Gastrocnemius medialis (tissue), 4 donors: ENCODE results near the gene DNAH17. TPM values are rescaled to one million over a fixed set of nuclear protein-coding genes. Genes with fewer than 3 reads are reported as not detected.
A peak's percentile ranks its signal among the peaks of the same experiment; 100 is the strongest.

Experiments
- ATAC-seq, 2 donors: fragments of 150-250 bp; one replicate each; pipeline ENCODE4 v1.9.1; 2016
- DNase-seq, 2 donors: peaks; one replicate each; pipeline ENCODE4 v3.0.0-alpha.2; 2019
- H3K27ac ChIP-seq, 4 donors: fragments of 200-600 bp; sonication (generic); 1 replicate in 1 of 4; 2 replicates in 3 of 4; pipeline ENCODE4 v1.5.1; 2016 to 2018; ENCODE audit warnings: mild to moderate bottlenecking in 2 of 4, moderate library complexity in 1 of 4
- H3K27me3 ChIP-seq, 3 donors: fragments of 200-600 bp; sonication (generic) in 2 of 3; 1 replicate in 1 of 3; 2 replicates in 2 of 3; pipeline versions ENCODE4 v1.5.1 to v1.6.0; 2016 to 2019; ENCODE audit warnings: mild to moderate bottlenecking in 1 of 3, moderate library complexity in 1 of 3
- H3K36me3 ChIP-seq, 2 donors: fragments of 200-600 bp; sonication (generic) in 1 of 2; one replicate each; pipeline ENCODE4 v1.5.1; 2017 to 2018
- H3K4me1 ChIP-seq, 2 donors: fragments of 200-600 bp; sonication (generic) in 1 of 2; one replicate each; pipeline ENCODE4 v1.5.1; 2016 to 2017; ENCODE audit warnings: mild to moderate bottlenecking in 2 of 2
- H3K4me3 ChIP-seq, 4 donors: fragments of 200-600 bp; sonication (generic) in 3 of 4; 1 replicate in 1 of 4; 2 replicates in 3 of 4; pipeline ENCODE4 v1.5.1; 2016 to 2019; ENCODE audit warnings: mild to moderate bottlenecking in 2 of 4
- H3K9me3 ChIP-seq, 3 donors: fragments of 200-600 bp; sonication (generic) in 2 of 3; 1 replicate in 1 of 3; 2 replicates in 2 of 3; pipeline ENCODE4 v1.5.1; 2016 to 2019
- CTCF ChIP-seq, 5 experiments: fragments of 450-650 bp in 3 of 5; fragments of 200-600 bp in 2 of 5; sonication (generic) in 2 of 5; IDR thresholded peaks in 4 of 5; conservative IDR thresholded peaks in 1 of 5; 1 replicate in 4 of 5; 2 replicates in 1 of 5; pipeline ENCODE4 v1.5.1; 2016 to 2019; ENCODE audit warnings: antibody characterized with exemption in 5 of 5, mild to moderate bottlenecking in 3 of 5, moderate library complexity in 3 of 5
- POLR2A ChIP-seq, 2 donors: fragments of 450-650 bp; IDR thresholded peaks; one replicate each; pipeline ENCODE4 v1.6.1; 2017; ENCODE audit warnings: antibody characterized with exemption in 2 of 2, mild to moderate bottlenecking in 2 of 2, moderate library complexity in 2 of 2
- in situ Hi-C, 4 donors: fragments of 200-750 bp; cut with MboI; loops; one replicate each; pipeline versions ENCODE4 v1.15.0 to v1.8.0; 2017; ENCODE audit warnings: low sequenced_read_pairs in 4 of 4
- intact Hi-C: fragments of 100-400 bp; cut with DNase I; formaldehyde crosslinking; loops from one replicate; pipeline ENCODE4 v1.15.1; 2023; ENCODE audit warnings: low total_unique reads
- total RNA-seq, 4 donors: library from RNA; depleted of rRNA; stranded (reverse); fragments of >200 nt; gene quantifications; one replicate each; pipeline versions ENCODE4 v1.1.0 to v1.2.3, GENCODE V29; 2016

Gene DNAH17
- total RNA-seq, 4 donors from 2014 or later: 0.56 TPM; not detected in 3

GRCh38 chr17:78558181-78558850 is 18.9 kb downstream of the DNAH17 start:
- H3K9me3 ChIP-seq: no peaks in the 10 kb centered on the region
- in situ Hi-C loops (no loop called here), intact Hi-C loops (no loop called here)
- TF ChIP-seq POLR2A (IDR thresholded peaks at IDR 0.05) (no peak), CTCF (IDR thresholded peaks at IDR 0.05 in 4 of 5, conservative IDR thresholded peaks at IDR 0.05 in 1 of 5) (no peak)
- DNase-seq: no peak
- peaks cover 2 to 21% (median 6%) of the 10 kb centered on the region in 3 donors for H3K27me3 ChIP-seq
- H3K4me1 ChIP-seq: peaks cover 0 to 12% of the 10 kb centered on the region in 2 donors
- ATAC-seq: no peak
- H3K4me3 ChIP-seq: no peak overlapping the region
- H3K36me3 ChIP-seq: no peaks in the 10 kb centered on the region
- H3K27ac ChIP-seq: no peak overlapping the region

GRCh38 chr17:78557598-78558039 is 19.6 kb downstream of the DNAH17 start:
- peak in 1 of 2 donors; percentile 72 for ATAC-seq
- TF ChIP-seq POLR2A (IDR thresholded peaks at IDR 0.05) (no peak), CTCF (IDR thresholded peaks at IDR 0.05 in 4 of 5, conservative IDR thresholded peaks at IDR 0.05 in 1 of 5) (no peak)

GRCh38 chr17:78556812-78557211 is 20.4 kb downstream of the DNAH17 start:
- in situ Hi-C loops (no loop called here), intact Hi-C loops (no loop called here)
- TF ChIP-seq CTCF (IDR thresholded peaks at IDR 0.05 in 4 of 5, conservative IDR thresholded peaks at IDR 0.05 in 1 of 5): no peak
- TF ChIP-seq POLR2A (IDR thresholded peaks at IDR 0.05): no peak
- no peak overlapping the region for H3K4me3 ChIP-seq
- H3K4me1 ChIP-seq: peaks cover 0 to 7% of the 10 kb centered on the region in 2 donors
- no peak for ATAC-seq
- no peaks in the 10 kb centered on the region for H3K9me3 ChIP-seq
- H3K27me3 ChIP-seq: peaks cover 0 to 16% (median 0%) of the 10 kb centered on the region in 3 donors
- H3K36me3 ChIP-seq: no peaks in the 10 kb centered on the region
- DNase-seq: no peak
- no peak overlapping the region for H3K27ac ChIP-seq

More at GRCh38 chr17:78557598-78558039, 19.6 kb downstream of the DNAH17 start:
- intact Hi-C loops (no loop called here), in situ Hi-C loops (no loop called here)
- H3K27ac ChIP-seq: no peak overlapping the region
- H3K27me3 ChIP-seq: peaks cover 0 to 21% (median under 1%) of the 10 kb centered on the region in 3 donors
- H3K4me1 ChIP-seq: peaks cover 0 to 9% of the 10 kb centered on the region in 2 donors
- DNase-seq: no peak
- no peaks in the 10 kb centered on the region for H3K9me3 ChIP-seq
- H3K36me3 ChIP-seq: no peaks in the 10 kb centered on the region
- H3K4me3 ChIP-seq: no peak overlapping the region

- TF ChIP-seq POLR2A (IDR thresholded peaks at IDR 0.05) (no peak), CTCF (IDR thresholded peaks at IDR 0.05 in 4 of 5, conservative IDR thresholded peaks at IDR 0.05 in 1 of 5) (no peak)
- Histone ChIP-seq H3K4me3 (no peak overlapping the region), H3K27me3 (peaks cover 0 to 9% (median 0%) of the 10 kb centered on the region in 3 donors), H3K4me1 (peaks cover 0 to 7% of the 10 kb centered on the region in 2 donors), H3K9me3 (no peaks in the 10 kb centered on the region), H3K27ac (no peak overlapping the region), H3K36me3 (no peaks in the 10 kb centered on the region)
- in situ Hi-C loops (no loop called here), intact Hi-C loops (no loop called here)
- ATAC-seq: no peak
- DNase-seq: no peak
These were observed 21.3 kb downstream of the DNAH17 start for GRCh38 chr17:78555746-78556401.
